ENCODE data around the gene PYM1.
"Not testable (repeated sequence)": the region's sequence is repeated elsewhere in the genome, so short reads cannot be mapped to it uniquely, and the experiment has no call there.

PYM1 gene

GRCh38 chr12:55908726-55909512, 18.8 kb downstream of the PYM1 start:
- no peak for DNase-seq

- DNase-seq: no peak
These were observed 21.6 kb downstream of the PYM1 start for GRCh38 chr12:55906056-55906455.

GRCh38 chr12:55901881-55902490, 25.7 kb downstream of the PYM1 start:
- no peak for DNase-seq

- DNase-seq: no peak
These were observed 28.6 kb downstream of the PYM1 start for GRCh38 chr12:55899082-55899481.

GRCh38 chr12:55893723-55894122, 34.0 kb downstream of the PYM1 start:
- DNase-seq: no peak

- DNase-seq: no peak
These were observed 36.4 kb downstream of the PYM1 start for GRCh38 chr12:55891310-55891709.

- DNase-seq: no peak
These were observed 42.6 kb downstream of the PYM1 start for GRCh38 chr12:55885113-55885512.

- DNase-seq: no peak
These were observed 49.9 kb downstream of the PYM1 start for GRCh38 chr12:55877824-55878223.

- no peak for DNase-seq
These were observed 51.8 kb downstream of the PYM1 start for GRCh38 chr12:55875704-55876467.

GRCh38 chr12:55874443-55874842, 53.3 kb downstream of the PYM1 start:
- DNase-seq: no peak

- not testable (repeated sequence) for DNase-seq
These were observed 61.2 kb downstream of the PYM1 start for GRCh38 chr12:55866454-55867004.

- no peak for DNase-seq
These were observed 62.4 kb downstream of the PYM1 start for GRCh38 chr12:55865327-55865726.

- DNase-seq: not testable (repeated sequence)
These were observed 64.8 kb downstream of the PYM1 start for GRCh38 chr12:55862931-55863330.

GRCh38 chr12:55862286-55862685, 65.4 kb downstream of the PYM1 start:
- DNase-seq: no peak

GRCh38 chr12:55861871-55862270, 65.8 kb downstream of the PYM1 start:
- DNase-seq: no peak

- DNase-seq: no peak
These were observed 66.3 kb downstream of the PYM1 start for GRCh38 chr12:55861396-55861795.

GRCh38 chr12:55852740-55853139, 75.0 kb downstream of the PYM1 start:
- DNase-seq: no peak

Measured in NCI-H2171 treated with DMSO at 0.1 percent for 48 hours (cell line).